H9 (cell line): ENCODE measurements around the gene RNF26. TPM values are rescaled to one million over a fixed set of nuclear protein-coding genes. Genes with fewer than 3 reads are reported as not detected.

ENCODE experiments used
- DNase-seq: peaks from one replicate; pipeline ENCODE4 v3.0.0-alpha.2; 2017
- H2AFZ ChIP-seq: one replicate; pipeline ENCODE4 v1.6.1; 2013; ENCODE audit warnings: mild to moderate bottlenecking, low read length, control low read depth, moderate library complexity
- H2AK5ac ChIP-seq: 2 replicates; pipeline ENCODE4 v1.6.1; 2013; ENCODE audit warnings: low read length, control low read depth, mixed read lengths; ENCODE audit not compliant: insufficient read length
- H2BK120ac ChIP-seq: one replicate; pipeline ENCODE4 v1.6.1; 2013; ENCODE audit warnings: low read depth, mild to moderate bottlenecking, low read length, control low read depth, inconsistent platforms; ENCODE audit not compliant: poor library complexity, severe bottlenecking
- H2BK12ac ChIP-seq: 2 replicates; pipeline ENCODE4 v1.6.1; 2013; ENCODE audit warnings: low read length, control low read depth, mixed read lengths, low read depth; ENCODE audit not compliant: insufficient read length
- H2BK15ac ChIP-seq: 2 replicates; pipeline ENCODE4 v1.6.1; 2013; ENCODE audit warnings: low read depth, low read length, control low read depth
- H2BK20ac ChIP-seq: one replicate; pipeline ENCODE4 v1.6.1; 2013; ENCODE audit warnings: low read depth, mild to moderate bottlenecking, low read length, control low read depth, inconsistent platforms; ENCODE audit not compliant: poor library complexity, severe bottlenecking
- H2BK5ac ChIP-seq: 2 replicates; pipeline ENCODE4 v1.6.1; 2013; ENCODE audit warnings: low read length, control low read depth, mixed read lengths; ENCODE audit not compliant: insufficient read length
- H3K14ac ChIP-seq: 2 replicates; pipeline ENCODE4 v1.6.1; 2013; ENCODE audit warnings: low read length, control low read depth; ENCODE audit not compliant: insufficient read depth
- H3K18ac ChIP-seq: 2 replicates; pipeline ENCODE4 v1.6.1; 2013; ENCODE audit warnings: low read depth, mild to moderate bottlenecking, mixed read lengths, low read length, control low read depth; ENCODE audit not compliant: insufficient read length
- H3K23ac ChIP-seq: 2 replicates; pipeline ENCODE4 v1.6.1; 2013; ENCODE audit warnings: low read length, control low read depth, mixed read lengths, low read depth; ENCODE audit not compliant: insufficient read length
- H3K23me2 ChIP-seq: 2 replicates; pipeline ENCODE4 v1.6.1; 2013; ENCODE audit warnings: low read depth, mild to moderate bottlenecking, mixed read lengths, low read length, control low read depth; ENCODE audit not compliant: insufficient read length, poor library complexity, severe bottlenecking
- H3K27ac ChIP-seq: 2 replicates; pipeline ENCODE4 v1.5.1; 2013; ENCODE audit warnings: low read length, control low read depth, mixed read lengths, low read depth; ENCODE audit not compliant: insufficient read length
- H3K27me3 ChIP-seq: 2 replicates; pipeline ENCODE4 v1.6.1; 2013; ENCODE audit warnings: low read length, control low read depth, inconsistent platforms; ENCODE audit not compliant: insufficient read depth
- H3K4ac ChIP-seq: 2 replicates; pipeline ENCODE4 v1.6.1; 2013; ENCODE audit warnings: low read depth, mild to moderate bottlenecking, control low read depth, inconsistent platforms, low read length, moderate library complexity
- H3K4me1 ChIP-seq: 2 replicates; pipeline ENCODE4 v1.6.1; 2013; ENCODE audit warnings: low read length, control low read depth, inconsistent platforms; ENCODE audit not compliant: insufficient read depth
- H3K4me2 ChIP-seq: 2 replicates; pipeline ENCODE4 v1.6.1; 2013; ENCODE audit warnings: low read length, control low read depth, mixed read lengths; ENCODE audit not compliant: insufficient read length, insufficient read depth
- H3K56ac ChIP-seq: 2 replicates; pipeline ENCODE4 v1.6.1; 2013; ENCODE audit warnings: low read depth, mild to moderate bottlenecking, mixed read lengths, low read length, control low read depth; ENCODE audit not compliant: insufficient read length
- H3K79me1 ChIP-seq: 2 replicates; pipeline ENCODE4 v1.6.1; 2013; ENCODE audit warnings: low read depth, mild to moderate bottlenecking, moderate library complexity, low read length, control low read depth, inconsistent platforms; ENCODE audit not compliant: insufficient read depth, poor library complexity, severe bottlenecking
- H3K79me2 ChIP-seq: 2 replicates; pipeline ENCODE4 v1.6.1; 2013; ENCODE audit warnings: low read length, control low read depth, inconsistent platforms; ENCODE audit not compliant: insufficient read depth
- H3K9ac ChIP-seq: 2 replicates; pipeline ENCODE4 v1.6.1; 2013; ENCODE audit warnings: low read length, control low read depth, mixed read lengths; ENCODE audit not compliant: insufficient read length; ENCODE audit errors: extremely low read depth
- H3K9me3 ChIP-seq: one replicate; pipeline ENCODE4 v1.6.1; 2013; ENCODE audit warnings: low read depth, low read length, inconsistent platforms; ENCODE audit not compliant: control insufficient read depth
- H3T11ph ChIP-seq: one replicate; pipeline ENCODE4 v1.6.1; 2013; ENCODE audit warnings: mild to moderate bottlenecking, low read length, control low read depth, inconsistent platforms
- H4K20me1 ChIP-seq: one replicate; pipeline ENCODE4 v1.6.1; 2013; ENCODE audit not compliant: control insufficient read depth, insufficient read length, insufficient read depth
- H4K5ac ChIP-seq: 2 replicates; pipeline ENCODE4 v1.6.1; 2013; ENCODE audit warnings: low read depth, mild to moderate bottlenecking, mixed read lengths, low read length, control low read depth; ENCODE audit not compliant: insufficient read length
- H4K8ac ChIP-seq: replicated peaks from 2 replicates; pipeline ENCODE4 v1.6.1; 2013; ENCODE audit warnings: low read length, control low read depth, mixed read lengths, low read depth; ENCODE audit not compliant: insufficient read length
- H4K91ac ChIP-seq: 2 replicates; pipeline ENCODE4 v1.6.1; 2013; ENCODE audit warnings: low read depth, mild to moderate bottlenecking, moderate library complexity, mixed read lengths, low read length, control low read depth; ENCODE audit not compliant: insufficient read length
- H3K27ac Mint-ChIP-seq, 3 experiments: 2 replicates in 2 of 3; 3 replicates in 1 of 3; pipeline ENCODE4 v1.8.0; 2020 to 2021; ENCODE audit warnings: mixed read lengths in 3 of 3, mild to moderate bottlenecking in 1 of 3, moderate library complexity in 1 of 3
- H3K27me3 Mint-ChIP-seq: 2 replicates; pipeline ENCODE4 v1.8.0; 2021; ENCODE audit warnings: low read depth, mild to moderate bottlenecking, moderate library complexity, mixed read lengths
- H3K36me3 Mint-ChIP-seq, 3 experiments: 2 replicates in 2 of 3; 3 replicates in 1 of 3; pipeline ENCODE4 v1.8.0; 2020 to 2021; ENCODE audit warnings: low read depth in 3 of 3, mixed read lengths in 3 of 3; ENCODE audit not compliant: insufficient read depth in 1 of 3
- H3K4me1 Mint-ChIP-seq, 2 experiments: 2 replicates each; pipeline ENCODE4 v1.8.0; 2020; ENCODE audit warnings: mixed read lengths in 2 of 2
- H3K4me3 Mint-ChIP-seq, 2 experiments: 2 replicates in 1 of 2; 3 replicates in 1 of 2; pipeline ENCODE4 v1.8.0; 2020 to 2021; ENCODE audit warnings: mild to moderate bottlenecking in 2 of 2, mixed read lengths in 2 of 2, moderate library complexity in 1 of 2
- H3K9me3 Mint-ChIP-seq, 2 experiments: 2 replicates in 1 of 2; 3 replicates in 1 of 2; pipeline ENCODE4 v1.8.0; 2020; ENCODE audit warnings: mild to moderate bottlenecking in 2 of 2, mixed read lengths in 2 of 2, moderate library complexity in 1 of 2
- CTCF ChIP-seq: fragments of 200-600 bp; sonication (generic); conservative IDR thresholded peaks from 3 replicates; pipeline ENCODE4 v1.8.0; 2021; ENCODE audit warnings: antibody characterized with exemption, mild to moderate bottlenecking
- WGBS: extraction: QIAGEN DNeasy Blood & Tissue Kit; methylation state at CpG from one replicate; pipeline ENCODE4 v1.1.7; 2013; ENCODE audit warnings: missing lambda C conversion rate, low lambda C conversion rate, mixed read lengths; ENCODE audit not compliant: insufficient read length; ENCODE audit errors: extremely low coverage; 5-methylcytosine and 5-hydroxymethylcytosine counted together
- total RNA-seq: library from RNA; stranded (reverse); gene quantifications from 2 replicates; pipeline ENCODE4 v1.2.1, GENCODE V29; 2021

RNF26 gene
- total RNA-seq, 1 experiment from 2014 or later = 57.6 TPM

- H3K36me3 Mint-ChIP-seq = peaks cover 0 to 3% (median 0%) of the 10 kb centered on the region in 3 experiments; a peak in 1 of 7 replicates
- H3K14ac ChIP-seq = no peak overlapping the region
- H3K4me1 ChIP-seq = peaks cover 2% of the 10 kb centered on the region; the same call in 1 of the 2 replicates
- DNase-seq = peak; percentile 26
- no peak overlapping the region for H3K9ac ChIP-seq
- no peak overlapping the region for H2BK12ac ChIP-seq
- no peak overlapping the region for H3K4ac ChIP-seq
- H2BK120ac ChIP-seq = no peak overlapping the region
- no peaks in the 10 kb centered on the region for H4K20me1 ChIP-seq
- no peak overlapping the region for H4K8ac ChIP-seq
- no peak overlapping the region for H3T11ph ChIP-seq
- no CpG with 5 or more reads among the region's 11 CpGs for WGBS
- H2AK5ac ChIP-seq = no peak overlapping the region
- no peak overlapping the region for H3K27ac Mint-ChIP-seq
- H3K23me2 ChIP-seq = no peaks in the 10 kb centered on the region
- H3K4me3 Mint-ChIP-seq = no peak overlapping the region
- H3K23ac ChIP-seq = no peak overlapping the region
- H2BK15ac ChIP-seq = no peak overlapping the region
- H4K5ac ChIP-seq = no peak overlapping the region
- H3K79me1 ChIP-seq = no peaks in the 10 kb centered on the region
- H2BK5ac ChIP-seq = no peak overlapping the region
- H3K9me3 Mint-ChIP-seq = no peaks in the 10 kb centered on the region
- no peaks in the 10 kb centered on the region for H3K79me2 ChIP-seq
- H3K9me3 ChIP-seq = no peaks in the 10 kb centered on the region
- H3K27me3 Mint-ChIP-seq = peaks cover 9% of the 10 kb centered on the region
- H3K4me2 ChIP-seq = no peak overlapping the region
- no peak overlapping the region for H2BK20ac ChIP-seq
- H3K4me1 Mint-ChIP-seq = peaks cover 69 to 76% of the 10 kb centered on the region in 2 experiments
- H3K18ac ChIP-seq = no peak overlapping the region
- no peak overlapping the region for H2AFZ ChIP-seq
- H3K56ac ChIP-seq = no peak overlapping the region
- H3K27me3 ChIP-seq = no peaks in the 10 kb centered on the region
- H3K27ac ChIP-seq = no peak overlapping the region
- TF ChIP-seq CTCF = no peak
- no peak overlapping the region for H4K91ac ChIP-seq
These were observed 40.5 kb downstream of the RNF26 start for GRCh38 chr11:119374632-119375336.
